OCI-LY7 (cell line): Measurements from ENCODE around the gene GSG1L2. TPM values are rescaled to one million over a fixed set of nuclear protein-coding genes. Genes with fewer than 3 reads are reported as not detected.

Source experiments
- BruUV-seq: library from RNA; stranded (reverse); fragments of 400-500 nt; replicated peaks from 2 replicates; lab custom pipeline; 2021; lab: Mats Ljungman, UMichigan
- CTCF ChIA-PET: fragments of 300-600 bp; sonication (Branson Sonifier 250); formaldehyde crosslinking; loops from one replicate; lab custom pipeline; 2022; ENCODE audit warnings: antibody characterized with exemption; ENCODE audit not compliant: unreplicated experiment; lab: Charles Lee
- POLR2A ChIA-PET: fragments of 300-600 bp; sonication (Branson Sonifier 250); formaldehyde crosslinking; loops from one replicate; lab custom pipeline; 2022; ENCODE audit warnings: antibody characterized with exemption; lab: Charles Lee
- DNase-seq: peaks from one replicate; pipeline ENCODE4 v3.0.0-alpha.2; 2015; ENCODE audit warnings: low spot score
- H2AFZ ChIP-seq: fragments of 200-600 bp; sonication (generic), shearing (Covaris generic); 2 replicates; pipeline ENCODE4 v1.6.1; 2014; ENCODE audit warnings: mild to moderate bottlenecking, antibody characterized with exemption, low read length, moderate library complexity
- H3K27ac ChIP-seq: fragments of 200-600 bp; sonication (generic); 2 replicates; pipeline ENCODE4 v1.5.1; 2014; ENCODE audit warnings: mixed run types, low read depth, mild to moderate bottlenecking, moderate library complexity, low read length, inconsistent platforms; ENCODE audit not compliant: poor library complexity, severe bottlenecking
- H3K36me3 ChIP-seq: fragments of 200-600 bp; sonication (generic); 2 replicates; pipeline ENCODE4 v1.6.1; 2014; ENCODE audit warnings: mild to moderate bottlenecking, antibody characterized with exemption, low read length, moderate library complexity, mixed read lengths; ENCODE audit not compliant: insufficient read depth
- H3K4me1 ChIP-seq: fragments of 200-600 bp; sonication (generic); 2 replicates; pipeline ENCODE4 v1.5.1; 2014; ENCODE audit warnings: mild to moderate bottlenecking, low read length; ENCODE audit not compliant: insufficient read depth, poor library complexity, severe bottlenecking
- H3K4me2 ChIP-seq: fragments of 200-600 bp; sonication (generic); 2 replicates; pipeline ENCODE4 v1.6.1; 2014; ENCODE audit warnings: mild to moderate bottlenecking, low read length
- H3K4me3 ChIP-seq: fragments of 200-600 bp; sonication (generic); 2 replicates; pipeline ENCODE4 v1.5.1; 2014; ENCODE audit warnings: mild to moderate bottlenecking, low read depth, low read length; ENCODE audit not compliant: poor library complexity, severe bottlenecking
- H3K79me2 ChIP-seq: fragments of 200-600 bp; sonication (generic); 2 replicates; pipeline ENCODE4 v1.6.1; 2016; ENCODE audit warnings: low read depth, mild to moderate bottlenecking, low read length, moderate library complexity, mixed read lengths; ENCODE audit not compliant: insufficient read depth
- H3K9me2 ChIP-seq: fragments of 200-600 bp; sonication (generic); 2 replicates; pipeline ENCODE4 v1.6.1; 2016; ENCODE audit warnings: mild to moderate bottlenecking, low read length, mixed read lengths; ENCODE audit not compliant: insufficient read depth
- H3K9me3 ChIP-seq: fragments of 200-600 bp; sonication (generic); 2 replicates; pipeline ENCODE4 v1.6.1; 2014; ENCODE audit warnings: mild to moderate bottlenecking, mixed run types, low read length, mixed read lengths
- H4K20me1 ChIP-seq: fragments of 200-600 bp; sonication (generic); 2 replicates; pipeline ENCODE4 v1.6.1; 2014; ENCODE audit warnings: mild to moderate bottlenecking, antibody characterized with exemption, low read length, moderate library complexity, mixed read lengths; ENCODE audit not compliant: insufficient read depth
- CTCF ChIP-seq: fragments of 200-600 bp; sonication (generic); conservative IDR thresholded peaks from 2 replicates; pipeline ENCODE4 v1.5.1; 2014; ENCODE audit warnings: mild to moderate bottlenecking, antibody characterized with exemption, low read length, moderate library complexity, mixed read lengths
- EZH2phosphoT487 ChIP-seq: fragments of 200-600 bp; sonication (generic); IDR thresholded peaks from 2 replicates; pipeline ENCODE4 v1.6.1; 2018; ENCODE audit warnings: low read depth, borderline replicate concordance, mild to moderate bottlenecking, mixed run types, antibody characterized with exemption, low read length, moderate library complexity, mixed read lengths
- intact Hi-C: fragments of 100-400 bp; cut with micrococcal nuclease; formaldehyde crosslinking; loops from one replicate; pipeline ENCODE4 v1.10.0; 2022; ENCODE audit not compliant: unreplicated experiment
- total RNA-seq, 2 experiments: library from RNA; depleted of rRNA in 1 of 2; stranded (reverse); fragments of >200 nt in 1 of 2; shearing (Covaris generic) in 1 of 2; gene quantifications; 2 replicates each; pipeline ENCODE4 v1.2.3, GENCODE V29; 2014 to 2022

Gene GSG1L2
- total RNA-seq, 2 experiments from 2014 or later = not detected

- Histone ChIP-seq H3K4me2 (no peak overlapping the region), H3K9me3 (no peaks in the 10 kb centered on the region), H3K79me2 (no peaks in the 10 kb centered on the region), H3K4me1 (no peaks in the 10 kb centered on the region), H3K36me3 (no peaks in the 10 kb centered on the region), H2AFZ (no peak overlapping the region), H4K20me1 (no peaks in the 10 kb centered on the region), H3K9me2 (no peaks in the 10 kb centered on the region), H3K27ac (no peak overlapping the region), H3K4me3 (no peak overlapping the region)
- intact Hi-C loops = no loop called here
- BruUV-seq = no TSS peak
- ChIA-PET CTCF (no interaction called here), POLR2A (no interaction called here)
- TF ChIP-seq EZH2phosphoT487 (no peak), CTCF (no peak)
- DNase-seq = no peak
These were observed 21.5 kb upstream of the GSG1L2 start for GRCh38 chr17:9843152-9844010.

- Histone ChIP-seq H3K36me3 (no peaks in the 10 kb centered on the region), H3K27ac (no peak overlapping the region), H3K9me3 (no peaks in the 10 kb centered on the region), H3K4me1 (no peaks in the 10 kb centered on the region), H3K79me2 (no peaks in the 10 kb centered on the region), H3K4me2 (no peak overlapping the region), H2AFZ (no peak overlapping the region), H3K4me3 (no peak overlapping the region), H4K20me1 (no peaks in the 10 kb centered on the region), H3K9me2 (no peaks in the 10 kb centered on the region)
- CTCF ChIA-PET = no interaction called here
- intact Hi-C loops = no loop called here
- TF ChIP-seq CTCF (no peak), EZH2phosphoT487 (no peak)
- BruUV-seq = no TSS peak
- POLR2A ChIA-PET = no interaction called here
- no peak for DNase-seq
These were observed 20.3 kb upstream of the GSG1L2 start for GRCh38 chr17:9842057-9842758.
